Ammon's horn (tissue), 1 donor: ENCODE data around the gene PPP1R1B.
A peak's percentile ranks its signal among the peaks of the same experiment; 100 is the strongest.

Source experiments
- DNase-seq: peaks from one replicate; pipeline ENCODE4 v3.0.0-alpha.2; 2016; ENCODE audit warnings: low spot score

The PPP1R1B gene

DNA sequence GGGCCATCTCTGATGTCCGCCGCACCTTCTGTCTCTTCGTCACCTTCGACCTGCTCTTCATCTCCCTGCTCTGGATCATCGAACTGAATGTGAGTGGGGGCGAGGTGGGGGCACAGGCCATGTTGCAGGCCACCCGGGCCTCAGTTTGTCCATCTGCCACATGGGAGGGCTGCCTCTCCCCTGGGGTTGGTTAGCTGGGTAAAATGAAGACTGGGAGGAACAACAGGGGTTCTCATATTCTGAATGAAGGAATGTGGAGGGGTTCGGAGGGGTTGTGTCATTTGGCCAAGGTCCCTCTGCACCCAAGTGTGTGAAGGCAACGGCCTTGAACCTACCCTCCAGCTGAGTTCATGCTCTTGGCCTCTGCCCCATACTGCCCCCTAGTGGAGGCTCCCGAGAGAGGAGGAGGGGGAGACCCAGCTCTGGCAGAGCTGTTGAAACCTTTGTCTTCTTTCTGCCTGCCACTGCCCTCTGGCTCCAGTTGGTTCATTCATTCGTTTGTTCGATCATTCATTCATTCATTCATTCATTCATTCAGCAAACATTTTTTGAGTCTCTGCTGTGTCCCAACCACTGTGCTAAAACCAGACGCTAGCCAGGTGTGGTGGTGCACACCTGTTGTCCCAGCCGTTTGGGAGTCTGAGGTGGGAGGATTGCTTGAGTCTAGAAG is 27.0 kb downstream of the PPP1R1B start:
- peak; percentile 70 for DNase-seq

DNA sequence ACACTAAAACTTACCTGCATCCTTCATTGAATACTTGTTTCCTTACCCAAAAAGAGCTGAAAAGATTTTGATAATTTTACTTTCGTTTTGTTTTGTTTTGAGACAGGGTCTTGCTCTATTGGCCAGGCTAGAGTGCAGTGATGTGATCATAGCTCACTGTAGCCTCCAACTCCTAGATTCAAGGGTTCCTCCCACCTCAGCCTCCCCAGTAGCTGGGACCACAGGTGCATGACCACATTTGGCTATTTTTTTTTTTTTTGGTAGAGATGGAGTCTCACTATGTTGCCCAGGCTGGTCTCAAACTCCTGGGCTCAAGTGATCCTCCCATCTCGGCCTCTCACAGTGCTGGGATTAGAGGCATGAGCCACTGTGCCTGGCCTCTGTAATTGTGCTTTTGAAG is 28.4 kb downstream of the PPP1R1B start:
- no peak for DNase-seq

DNA sequence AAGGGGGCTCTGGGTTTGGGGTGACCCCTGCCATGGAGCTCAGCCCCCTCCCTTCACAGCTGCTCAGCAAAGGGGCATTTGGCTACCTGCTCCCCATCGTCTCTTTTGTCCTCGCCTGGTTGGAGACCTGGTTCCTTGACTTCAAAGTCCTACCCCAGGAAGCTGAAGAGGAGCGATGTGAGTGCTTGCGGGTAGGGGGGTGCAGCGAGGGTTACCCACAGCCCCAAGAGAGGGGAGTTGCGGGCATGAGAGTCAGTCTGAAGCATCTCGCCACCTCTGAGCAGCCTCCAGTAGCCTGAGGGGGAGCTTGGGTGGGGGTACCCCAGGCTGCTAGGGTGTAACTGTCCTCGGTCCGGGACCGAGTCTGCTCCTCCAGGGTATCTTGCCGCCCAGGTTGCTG is 31.6 kb downstream of the PPP1R1B start:
- no peak for DNase-seq

- no peak for DNase-seq
Observed at GRCh38 chr17:39658760-39659159, 32.0 kb downstream of the PPP1R1B start.

DNA sequence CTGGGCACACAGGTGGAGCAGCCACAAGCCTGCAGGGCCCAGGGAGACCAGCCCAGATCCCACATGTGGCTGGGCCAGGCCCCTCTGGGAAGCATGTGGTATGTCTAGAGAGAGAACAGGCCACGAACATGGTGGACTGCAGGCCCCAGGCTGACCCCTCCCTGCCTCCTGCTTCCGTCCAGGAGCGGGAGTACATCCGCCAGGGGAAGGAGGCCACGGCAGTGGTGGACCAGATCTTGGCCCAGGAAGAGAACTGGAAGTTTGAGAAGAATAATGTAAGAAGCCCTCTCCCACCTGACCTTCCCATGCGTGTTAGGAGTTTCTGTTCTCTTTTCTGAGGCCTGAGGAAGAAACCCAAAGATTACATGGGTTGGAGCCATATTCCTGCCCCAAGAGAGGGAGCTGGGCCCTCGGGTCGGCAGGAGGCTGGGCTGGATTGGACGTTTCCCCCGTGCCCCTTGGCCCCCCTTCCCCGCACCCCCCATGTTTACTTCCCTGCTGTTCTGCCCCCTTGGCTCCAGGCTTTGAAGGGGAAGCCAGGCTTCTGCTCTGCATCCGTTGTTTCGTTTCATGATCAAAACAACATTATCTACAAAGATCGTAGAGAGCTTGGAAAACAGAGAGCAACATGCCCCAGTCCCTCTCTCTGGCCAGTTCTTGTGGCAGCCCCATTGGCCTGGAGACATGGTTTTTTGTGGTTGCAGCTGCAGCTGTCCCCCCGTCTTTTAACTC is 32.7 kb downstream of the PPP1R1B start:
- no peak for DNase-seq

DNA sequence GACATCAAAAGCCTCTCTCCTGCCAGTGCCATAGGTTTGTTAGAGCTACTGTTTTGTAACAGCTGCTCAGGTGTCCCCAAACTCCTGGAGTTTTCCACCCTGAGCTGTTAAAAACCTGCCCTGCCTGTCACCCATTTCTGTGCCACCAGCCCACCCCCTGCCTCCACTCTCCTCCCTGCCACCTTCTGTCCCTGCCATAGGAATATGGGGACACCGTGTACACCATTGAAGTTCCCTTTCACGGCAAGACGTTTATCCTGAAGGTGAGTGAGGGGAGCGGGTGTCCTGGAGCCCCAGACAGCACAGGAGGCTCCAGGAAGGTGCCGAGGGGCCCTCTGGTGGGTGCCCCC is 33.2 kb downstream of the PPP1R1B start:
- no peak for DNase-seq

- DNase-seq = no peak
Observed at GRCh38 chr17:39660397-39661385, 33.9 kb downstream of the PPP1R1B start.

- no peak for DNase-seq
Observed at GRCh38 chr17:39661744-39662541, 35.2 kb downstream of the PPP1R1B start.

DNA sequence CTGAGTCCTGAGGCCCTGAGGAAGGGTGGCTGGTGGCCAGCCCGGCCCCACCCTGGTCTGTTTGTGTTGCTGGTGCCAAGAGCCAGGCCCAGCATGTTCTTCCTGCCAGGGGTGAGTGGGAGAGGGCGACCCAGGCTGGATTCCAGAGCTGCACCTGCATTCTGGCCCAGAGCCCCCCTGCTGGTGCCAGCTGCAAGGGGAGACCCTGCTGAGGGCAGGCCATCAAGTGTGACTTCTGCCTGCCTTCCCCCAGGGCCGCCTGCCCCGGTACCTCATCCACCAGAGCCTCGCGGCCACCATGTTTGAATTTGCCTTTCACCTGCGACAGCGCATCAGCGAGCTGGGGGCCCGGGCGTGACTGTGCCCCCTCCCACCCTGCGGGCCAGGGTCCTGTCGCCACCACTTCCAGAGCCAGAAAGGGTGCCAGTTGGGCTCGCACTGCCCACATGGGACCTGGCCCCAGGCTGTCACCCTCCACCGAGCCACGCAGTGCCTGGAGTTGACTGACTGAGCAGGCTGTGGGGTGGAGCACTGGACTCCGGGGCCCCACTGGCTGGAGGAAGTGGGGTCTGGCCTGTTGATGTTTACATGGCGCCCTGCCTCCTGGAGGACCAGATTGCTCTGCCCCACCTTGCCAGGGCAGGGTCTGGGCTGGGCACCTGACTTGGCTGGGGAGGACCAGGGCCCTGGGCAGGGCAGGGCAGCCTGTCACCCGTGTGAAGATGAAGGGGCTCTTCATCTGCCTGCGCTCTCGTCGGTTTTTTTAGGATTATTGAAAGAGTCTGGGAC is 36.0 kb downstream of the PPP1R1B start:
- no peak for DNase-seq

DNA sequence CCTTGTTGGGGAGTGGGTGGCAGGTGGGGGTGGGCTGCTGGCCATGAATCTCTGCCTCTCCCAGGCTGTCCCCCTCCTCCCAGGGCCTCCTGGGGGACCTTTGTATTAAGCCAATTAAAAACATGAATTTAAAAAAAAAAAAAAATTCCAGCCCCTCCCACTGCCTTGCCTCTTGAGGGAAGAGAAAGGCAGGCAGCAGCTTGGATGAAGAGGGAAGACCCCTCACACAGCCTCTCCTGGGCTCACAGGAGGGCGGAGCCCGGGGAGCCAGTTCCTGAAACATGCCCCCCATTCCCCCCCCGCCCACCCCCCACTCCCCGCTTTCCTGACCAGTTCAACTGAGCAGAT is 36.6 kb downstream of the PPP1R1B start:
- no peak for DNase-seq

GRCh38 chr17:39663688-39664580 is 37.2 kb downstream of the PPP1R1B start:
- DNase-seq = no peak

- no peak for DNase-seq
Observed at GRCh38 chr17:39664581-39665561, 38.1 kb downstream of the PPP1R1B start, which contains the start of gene TCAP. TSS of gene TCAP (plus strand) at chr17:39665349. CDS start at chr17:39665360, 11 bp downstream.

DNA sequence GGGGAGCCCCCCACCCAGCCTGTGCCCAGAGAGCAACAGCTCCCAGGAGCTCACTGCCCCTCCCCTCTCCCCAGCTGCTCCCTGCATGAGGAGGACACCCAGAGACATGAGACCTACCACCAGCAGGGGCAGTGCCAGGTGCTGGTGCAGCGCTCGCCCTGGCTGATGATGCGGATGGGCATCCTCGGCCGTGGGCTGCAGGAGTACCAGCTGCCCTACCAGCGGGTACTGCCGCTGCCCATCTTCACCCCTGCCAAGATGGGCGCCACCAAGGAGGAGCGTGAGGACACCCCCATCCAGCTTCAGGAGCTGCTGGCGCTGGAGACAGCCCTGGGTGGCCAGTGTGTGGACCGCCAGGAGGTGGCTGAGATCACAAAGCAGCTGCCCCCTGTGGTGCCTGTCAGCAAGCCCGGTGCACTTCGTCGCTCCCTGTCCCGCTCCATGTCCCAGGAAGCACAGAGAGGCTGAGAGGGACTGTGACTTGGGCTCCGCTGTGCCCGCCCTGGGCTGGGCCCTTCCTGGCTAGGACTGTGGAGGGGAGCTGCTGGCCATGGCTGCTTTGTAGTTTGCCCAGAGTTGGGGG is 39.0 kb downstream of the PPP1R1B start:
- no peak for DNase-seq

DNA sequence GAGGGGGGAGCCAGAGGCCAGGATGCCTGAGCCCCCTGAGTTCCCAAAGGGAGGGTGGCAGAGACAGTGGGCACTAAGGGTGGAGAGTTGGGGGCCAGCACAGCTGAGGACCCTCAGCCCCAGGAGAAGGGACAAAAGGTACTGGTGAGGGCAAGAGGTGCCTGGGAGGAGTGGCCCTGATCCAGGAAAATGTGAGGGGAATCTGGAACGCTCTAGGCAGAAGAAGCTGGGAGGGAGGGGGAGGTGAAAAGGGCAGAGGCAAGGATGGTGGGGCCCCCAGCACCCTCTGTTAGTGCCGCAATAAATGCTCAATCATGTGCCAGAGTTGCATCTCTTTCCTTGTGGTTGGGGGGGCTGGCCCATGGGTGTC is 39.5 kb downstream of the PPP1R1B start:
- DNase-seq = no peak

- DNase-seq = peak; percentile 70
Observed at GRCh38 chr17:39666601-39667261, 40.0 kb downstream of the PPP1R1B start.

- DNase-seq = no peak
Observed at GRCh38 chr17:39667262-39667944, 40.7 kb downstream of the PPP1R1B start.
